ENCODE data around the gene IL10.

DNA sequence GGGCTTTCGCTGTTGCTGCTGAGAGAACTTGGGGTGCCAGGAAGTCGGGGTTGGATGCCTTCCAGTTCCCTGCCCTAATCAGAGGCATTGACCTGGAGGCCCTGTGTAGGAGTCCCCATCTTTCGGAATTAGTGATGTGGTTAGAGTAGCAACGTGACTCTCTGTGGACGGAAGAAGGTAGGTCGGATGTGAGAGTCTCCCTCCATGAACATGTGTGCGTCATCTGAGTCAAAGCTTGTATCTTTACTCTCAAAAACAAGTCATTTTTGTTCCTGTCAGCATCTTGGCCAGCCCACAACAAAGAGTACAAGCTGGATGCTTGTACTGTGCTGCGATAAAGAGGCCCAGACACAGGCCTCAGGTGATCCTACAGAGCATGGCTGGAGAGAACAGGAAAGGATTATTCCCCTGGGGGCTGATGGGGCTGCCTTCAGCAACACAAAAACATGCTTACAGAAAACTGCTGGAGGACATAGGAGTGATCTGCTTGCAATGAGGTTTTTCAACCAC, 31.0 kb upstream of the IL10 start:
- TF ChIP-seq, protein P1, sequence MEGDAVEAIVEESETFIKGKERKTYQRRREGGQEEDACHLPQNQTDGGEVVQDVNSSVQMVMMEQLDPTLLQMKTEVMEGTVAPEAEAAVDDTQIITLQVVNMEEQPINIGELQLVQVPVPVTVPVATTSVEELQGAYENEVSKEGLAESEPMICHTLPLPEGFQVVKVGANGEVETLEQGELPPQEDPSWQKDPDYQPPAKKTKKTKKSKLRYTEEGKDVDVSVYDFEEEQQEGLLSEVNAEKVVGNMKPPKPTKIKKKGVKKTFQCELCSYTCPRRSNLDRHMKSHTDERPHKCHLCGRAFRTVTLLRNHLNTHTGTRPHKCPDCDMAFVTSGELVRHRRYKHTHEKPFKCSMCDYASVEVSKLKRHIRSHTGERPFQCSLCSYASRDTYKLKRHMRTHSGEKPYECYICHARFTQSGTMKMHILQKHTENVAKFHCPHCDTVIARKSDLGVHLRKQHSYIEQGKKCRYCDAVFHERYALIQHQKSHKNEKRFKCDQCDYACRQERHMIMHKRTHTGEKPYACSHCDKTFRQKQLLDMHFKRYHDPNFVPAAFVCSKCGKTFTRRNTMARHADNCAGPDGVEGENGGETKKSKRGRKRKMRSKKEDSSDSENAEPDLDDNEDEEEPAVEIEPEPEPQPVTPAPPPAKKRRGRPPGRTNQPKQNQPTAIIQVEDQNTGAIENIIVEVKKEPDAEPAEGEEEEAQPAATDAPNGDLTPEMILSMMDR (IDR thresholded peaks at IDR 0.05) = no peak
- TF ChIP-seq GABPA (IDR thresholded peaks at IDR 0.05; ENCODE audit: low read depth) = no peak
- no peak for TF ChIP-seq CHD2 (IDR thresholded peaks at IDR 0.05; ENCODE audit: low read length, partially characterized antibody)
- TF ChIP-seq, protein P2, sequence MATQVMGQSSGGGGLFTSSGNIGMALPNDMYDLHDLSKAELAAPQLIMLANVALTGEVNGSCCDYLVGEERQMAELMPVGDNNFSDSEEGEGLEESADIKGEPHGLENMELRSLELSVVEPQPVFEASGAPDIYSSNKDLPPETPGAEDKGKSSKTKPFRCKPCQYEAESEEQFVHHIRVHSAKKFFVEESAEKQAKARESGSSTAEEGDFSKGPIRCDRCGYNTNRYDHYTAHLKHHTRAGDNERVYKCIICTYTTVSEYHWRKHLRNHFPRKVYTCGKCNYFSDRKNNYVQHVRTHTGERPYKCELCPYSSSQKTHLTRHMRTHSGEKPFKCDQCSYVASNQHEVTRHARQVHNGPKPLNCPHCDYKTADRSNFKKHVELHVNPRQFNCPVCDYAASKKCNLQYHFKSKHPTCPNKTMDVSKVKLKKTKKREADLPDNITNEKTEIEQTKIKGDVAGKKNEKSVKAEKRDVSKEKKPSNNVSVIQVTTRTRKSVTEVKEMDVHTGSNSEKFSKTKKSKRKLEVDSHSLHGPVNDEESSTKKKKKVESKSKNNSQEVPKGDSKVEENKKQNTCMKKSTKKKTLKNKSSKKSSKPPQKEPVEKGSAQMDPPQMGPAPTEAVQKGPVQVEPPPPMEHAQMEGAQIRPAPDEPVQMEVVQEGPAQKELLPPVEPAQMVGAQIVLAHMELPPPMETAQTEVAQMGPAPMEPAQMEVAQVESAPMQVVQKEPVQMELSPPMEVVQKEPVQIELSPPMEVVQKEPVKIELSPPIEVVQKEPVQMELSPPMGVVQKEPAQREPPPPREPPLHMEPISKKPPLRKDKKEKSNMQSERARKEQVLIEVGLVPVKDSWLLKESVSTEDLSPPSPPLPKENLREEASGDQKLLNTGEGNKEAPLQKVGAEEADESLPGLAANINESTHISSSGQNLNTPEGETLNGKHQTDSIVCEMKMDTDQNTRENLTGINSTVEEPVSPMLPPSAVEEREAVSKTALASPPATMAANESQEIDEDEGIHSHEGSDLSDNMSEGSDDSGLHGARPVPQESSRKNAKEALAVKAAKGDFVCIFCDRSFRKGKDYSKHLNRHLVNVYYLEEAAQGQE (IDR thresholded peaks at IDR 0.05; ENCODE audit: low read depth, low read length) = no peak
- no peak for TF ChIP-seq EZH2phosphoT487 (IDR thresholded peaks at IDR 0.05; ENCODE audit: borderline replicate concordance, low read depth)
- no peak for TF ChIP-seq IRF3 (IDR thresholded peaks at IDR 0.05; ENCODE audit: low read depth, low read length)
- no peak for TF ChIP-seq MXI1 (IDR thresholded peaks at IDR 0.05; ENCODE audit: low read depth, low read length)
- TF ChIP-seq, protein P3, sequence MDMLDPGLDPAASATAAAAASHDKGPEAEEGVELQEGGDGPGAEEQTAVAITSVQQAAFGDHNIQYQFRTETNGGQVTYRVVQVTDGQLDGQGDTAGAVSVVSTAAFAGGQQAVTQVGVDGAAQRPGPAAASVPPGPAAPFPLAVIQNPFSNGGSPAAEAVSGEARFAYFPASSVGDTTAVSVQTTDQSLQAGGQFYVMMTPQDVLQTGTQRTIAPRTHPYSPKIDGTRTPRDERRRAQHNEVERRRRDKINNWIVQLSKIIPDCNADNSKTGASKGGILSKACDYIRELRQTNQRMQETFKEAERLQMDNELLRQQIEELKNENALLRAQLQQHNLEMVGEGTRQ (IDR thresholded peaks at IDR 0.05; ENCODE audit: borderline replicate concordance, low read depth, low read length) = no peak
- TF ChIP-seq POLR2AphosphoS5 (IDR thresholded peaks at IDR 0.05; ENCODE audit: low read depth, low read length) = no peak
- no peak for TF ChIP-seq NFIC (IDR thresholded peaks at IDR 0.05; ENCODE audit: borderline replicate concordance)
- TF ChIP-seq MAX (IDR thresholded peaks at IDR 0.05; ENCODE audit: low read depth) = no peak
